ENCODE measurements around the gene IPO9.
"Not testable (repeated sequence)": the region's sequence is repeated elsewhere in the genome, so short reads cannot be mapped to it uniquely, and the experiment has no call there.

IPO9 gene

DNA sequence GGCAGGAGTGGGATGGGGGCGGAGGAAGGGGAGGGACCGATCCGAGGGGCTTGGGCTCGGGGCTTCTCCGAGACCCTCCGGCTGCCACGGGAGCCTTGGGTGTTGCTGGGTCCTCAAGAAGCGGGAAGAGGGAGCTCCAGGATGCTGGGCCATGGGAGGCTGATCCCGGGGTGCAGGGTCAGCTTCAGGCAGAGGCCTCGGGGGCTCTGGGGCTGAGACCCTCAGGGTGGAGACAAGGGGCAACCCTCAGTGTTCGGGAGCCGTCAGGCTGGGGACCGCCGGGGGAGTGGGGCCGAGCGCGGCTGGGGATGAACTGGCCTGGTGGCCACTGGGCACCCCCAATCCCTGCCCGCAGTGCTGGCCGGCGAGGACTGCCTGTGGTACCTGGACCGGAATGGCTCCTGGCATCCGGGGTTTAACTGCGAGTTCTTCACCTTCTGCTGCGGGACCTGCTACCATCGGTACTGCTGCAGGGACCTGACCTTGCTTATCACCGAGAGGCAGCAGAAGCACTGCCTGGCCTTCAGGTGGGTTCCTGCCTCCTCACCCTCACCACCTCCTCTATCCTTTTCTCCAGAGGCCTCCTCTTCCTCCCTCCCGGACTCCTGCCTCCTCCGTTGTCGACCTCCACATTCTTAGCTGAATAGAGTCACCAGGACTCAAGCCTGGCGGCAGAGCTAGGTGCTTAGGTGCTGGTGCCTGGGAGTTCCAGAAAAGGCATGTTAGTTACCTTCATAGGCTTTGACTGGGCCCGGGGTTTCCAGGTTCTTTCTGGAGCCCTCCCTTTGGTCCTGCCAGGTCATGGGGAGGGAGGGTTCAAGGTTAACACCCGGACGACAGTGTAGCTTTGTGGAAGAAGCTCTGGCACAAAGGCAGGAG, 60.4 kb downstream of the IPO9 start:
- no peak for DNase-seq

DNA sequence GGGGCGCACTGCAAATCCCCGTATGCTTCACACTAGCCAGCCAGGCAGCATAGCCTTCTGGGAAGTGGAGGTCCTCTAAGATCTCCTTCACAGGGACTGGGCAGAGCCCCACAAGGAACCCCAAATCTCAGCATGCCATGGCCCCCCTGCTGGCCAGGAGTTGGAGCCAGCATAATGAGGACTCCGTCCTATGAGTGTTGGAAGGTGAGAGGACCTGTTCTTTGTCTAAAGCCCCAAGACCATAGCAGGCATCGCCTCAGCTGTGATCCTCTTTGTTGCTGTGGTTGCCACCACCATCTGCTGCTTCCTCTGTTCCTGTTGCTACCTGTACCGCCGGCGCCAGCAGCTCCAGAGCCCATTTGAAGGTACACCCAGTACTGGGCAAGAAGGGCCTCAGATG, 61.3 kb downstream of the IPO9 start:
- DNase-seq, result no peak

DNA sequence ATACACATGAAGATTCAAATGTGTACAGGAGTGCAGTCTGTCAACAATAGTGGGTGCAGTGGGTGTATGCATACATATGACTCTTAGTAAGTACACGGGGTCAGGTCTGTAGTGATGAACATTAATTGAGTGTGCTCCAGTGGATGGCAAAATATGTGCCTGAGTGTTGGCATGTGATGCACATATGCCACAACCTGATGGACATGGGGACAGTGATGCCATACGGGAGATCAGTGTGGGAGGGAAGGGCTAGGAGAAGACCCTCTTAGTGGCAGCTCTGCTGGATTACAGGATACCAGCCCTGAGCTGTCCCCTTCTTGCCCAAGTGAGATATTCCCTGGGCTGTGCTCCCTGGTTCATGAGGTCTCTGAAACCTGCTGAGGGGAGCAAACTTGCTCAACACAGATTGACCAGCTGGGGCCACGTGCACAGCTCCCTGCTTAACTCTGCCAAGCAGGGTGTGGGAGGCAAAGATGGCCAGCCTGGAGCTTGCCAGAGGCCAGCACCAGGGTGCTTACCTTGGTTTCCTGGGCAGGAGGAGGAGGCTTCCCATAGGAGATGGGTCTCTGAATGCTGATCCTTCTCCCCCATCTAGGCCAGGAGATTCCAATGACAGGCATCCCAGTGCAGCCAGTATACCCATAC, 62.0 kb downstream of the IPO9 start:
- DNase-seq, result no peak

DNA sequence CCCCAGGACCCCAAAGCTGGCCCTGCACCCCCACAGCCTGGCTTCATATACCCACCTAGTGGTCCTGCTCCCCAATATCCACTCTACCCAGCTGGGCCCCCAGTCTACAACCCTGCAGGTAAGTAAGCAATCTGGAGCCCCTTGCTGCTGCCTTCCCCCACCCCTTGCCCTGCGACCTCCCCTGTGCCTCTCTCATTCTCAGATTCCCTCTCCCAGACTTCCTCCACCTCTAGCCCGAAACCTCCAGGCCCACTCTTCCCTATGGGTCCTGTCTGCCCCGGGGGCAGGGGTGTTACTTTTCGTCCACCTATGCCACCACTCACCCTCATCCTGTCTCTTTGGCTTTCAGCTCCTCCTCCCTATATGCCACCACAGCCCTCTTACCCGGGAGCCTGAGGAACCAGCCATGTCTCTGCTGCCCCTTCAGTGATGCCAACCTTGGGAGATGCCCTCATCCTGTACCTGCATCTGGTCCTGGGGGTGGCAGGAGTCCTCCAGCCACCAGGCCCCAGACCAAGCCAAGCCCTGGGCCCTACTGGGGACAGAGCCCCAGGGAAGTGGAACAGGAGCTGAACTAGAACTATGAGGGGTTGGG, 62.6 kb downstream of the IPO9 start:
- no peak for DNase-seq

DNA sequence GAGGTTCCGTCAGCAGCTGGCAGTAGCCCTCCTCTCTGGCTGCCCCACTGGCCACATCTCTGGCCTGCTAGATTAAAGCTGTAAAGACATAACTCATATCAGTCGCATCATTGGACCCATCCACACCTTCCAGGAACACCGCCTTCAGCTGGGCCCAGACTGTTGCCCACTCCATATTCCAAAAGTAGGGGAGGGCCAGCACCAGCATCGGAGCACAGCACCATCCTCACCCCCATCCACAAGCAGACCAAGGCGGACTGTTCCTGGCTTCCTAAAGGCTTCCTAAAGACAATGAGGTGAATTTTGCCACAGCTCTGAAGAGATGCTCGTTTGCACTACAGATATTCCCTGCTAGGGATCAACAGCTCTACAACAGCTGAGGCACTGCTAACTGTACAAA, 63.3 kb downstream of the IPO9 start:
- no peak for DNase-seq

DNA sequence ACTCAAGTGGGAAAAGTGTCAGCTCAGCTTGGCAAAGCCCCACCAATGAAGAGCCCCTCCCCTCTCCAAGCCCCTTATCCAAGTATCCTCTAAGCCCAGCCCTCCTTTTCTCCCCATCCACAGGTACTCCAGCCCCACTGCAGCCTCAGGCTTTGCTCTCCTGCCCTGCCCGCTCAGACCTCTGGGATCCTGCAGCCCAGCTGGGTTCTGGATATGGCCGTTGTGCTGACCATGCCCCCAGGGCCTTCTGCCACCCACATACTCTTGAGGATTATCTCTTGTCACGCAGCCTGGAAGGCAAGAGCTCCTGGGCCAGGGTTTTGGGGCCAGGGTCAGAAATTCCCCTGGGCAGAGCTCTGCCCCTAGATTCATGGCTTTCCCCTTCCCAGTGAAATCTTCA, 64.5 kb downstream of the IPO9 start:
- no peak for DNase-seq

DNA sequence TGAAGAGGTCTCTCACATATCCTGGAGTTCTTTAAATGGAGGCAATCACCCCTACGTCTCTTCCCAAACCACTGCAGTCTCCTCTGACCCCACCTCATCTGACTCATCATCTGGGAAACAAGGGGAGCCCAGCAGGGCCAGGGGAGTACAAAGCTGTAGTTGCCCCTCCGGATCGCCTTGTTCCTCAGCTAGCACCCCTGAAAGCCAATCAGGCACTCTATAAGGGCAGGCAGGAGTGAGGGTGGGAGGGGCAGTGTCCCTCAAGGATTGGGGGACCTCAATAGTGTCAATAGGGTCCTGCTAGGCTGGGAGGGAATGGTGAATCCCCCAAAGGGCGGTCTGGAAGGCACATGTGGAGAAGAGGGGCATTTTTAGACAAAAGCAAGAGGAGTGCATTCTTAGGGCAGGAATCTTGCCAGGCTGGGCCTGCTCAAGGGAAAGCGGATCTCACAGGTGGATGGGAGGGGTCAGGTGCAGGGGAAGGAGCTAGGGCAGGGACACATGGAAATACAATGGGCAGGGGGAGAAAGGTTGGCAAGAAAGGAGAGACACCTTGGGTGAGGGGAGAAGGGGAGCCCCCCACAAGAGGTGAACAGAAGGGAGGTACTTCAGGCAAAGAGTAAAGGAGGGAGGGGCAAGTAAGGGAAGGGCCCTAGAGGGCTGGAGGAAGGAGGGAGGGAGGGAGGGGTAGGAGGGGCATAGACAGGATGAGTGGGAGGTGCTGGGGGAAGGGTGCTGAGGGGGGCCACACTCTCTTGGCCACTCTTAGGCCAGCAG, 65.6 kb downstream of the IPO9 start:
- DNase-seq, result no peak

DNA sequence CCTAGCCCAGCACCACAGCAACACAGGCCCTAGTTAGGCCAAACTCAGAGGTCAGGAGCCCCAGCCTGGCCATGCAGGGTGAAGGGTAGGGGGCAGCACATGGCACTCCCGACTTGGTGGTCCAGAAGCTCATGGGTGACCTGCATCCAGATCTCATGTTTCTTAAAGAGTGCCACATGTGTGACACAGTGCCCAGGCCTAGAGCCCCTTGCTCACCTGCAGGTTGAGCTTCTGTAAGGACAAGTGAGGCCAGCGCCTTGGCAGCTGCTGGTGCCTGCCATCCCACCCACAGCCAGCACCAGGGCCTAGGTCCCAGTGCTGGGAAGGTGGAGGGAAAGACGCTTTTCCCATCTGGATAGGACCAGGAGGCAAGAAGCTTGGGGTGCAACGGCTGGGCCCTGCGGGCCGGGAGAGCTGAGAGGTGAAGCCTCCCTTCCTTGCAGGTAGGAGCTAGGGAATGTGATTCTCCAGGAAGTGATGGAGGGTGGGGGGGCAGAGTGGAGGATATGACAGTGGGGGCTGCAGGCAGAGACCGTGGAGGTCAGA, 66.2 kb downstream of the IPO9 start:
- no peak for DNase-seq

DNA sequence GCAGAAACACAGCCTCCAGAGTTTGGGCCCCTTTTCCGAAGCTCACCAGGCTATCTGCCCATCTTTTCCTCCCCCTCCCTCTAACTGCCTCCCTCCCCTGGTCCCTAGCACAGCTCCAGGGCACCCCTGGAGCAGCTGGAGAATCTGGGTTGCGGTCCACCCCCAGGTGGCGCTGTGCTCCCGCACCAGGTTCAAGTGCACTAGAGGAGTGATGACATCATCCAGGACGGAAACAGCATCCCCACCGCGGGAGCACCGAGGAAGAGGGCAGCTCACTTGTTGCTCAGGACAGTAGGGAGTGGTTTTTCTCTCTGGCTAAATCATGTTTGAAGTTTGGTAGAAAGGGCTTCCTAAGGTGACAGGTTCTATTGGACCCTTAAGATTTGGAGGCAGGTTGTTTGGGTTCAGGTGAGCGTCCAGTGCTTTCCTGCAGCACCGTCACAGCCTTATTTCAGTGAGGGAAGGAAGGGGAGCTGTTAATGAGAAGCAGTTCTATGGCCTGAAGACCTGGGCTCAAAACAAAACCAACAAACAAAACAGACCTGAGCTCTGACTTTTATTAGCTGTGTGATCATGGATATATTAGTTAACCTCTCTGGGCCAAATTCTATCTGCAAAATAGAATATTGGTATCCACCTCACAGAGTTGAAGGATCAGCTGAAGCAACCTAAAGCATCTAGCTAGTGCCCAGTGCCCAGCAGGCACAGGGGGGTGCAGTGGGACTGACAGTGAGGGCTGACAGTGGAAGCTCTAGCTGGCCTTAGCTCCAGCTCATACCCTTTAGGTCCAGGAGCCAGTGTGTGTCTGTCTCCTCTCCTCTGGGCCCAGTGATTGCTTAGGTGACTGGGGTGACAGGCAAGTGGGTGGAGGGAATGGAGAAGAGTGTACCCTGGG, 67.2 kb downstream of the IPO9 start:
- peak; percentile 71 for DNase-seq

DNA sequence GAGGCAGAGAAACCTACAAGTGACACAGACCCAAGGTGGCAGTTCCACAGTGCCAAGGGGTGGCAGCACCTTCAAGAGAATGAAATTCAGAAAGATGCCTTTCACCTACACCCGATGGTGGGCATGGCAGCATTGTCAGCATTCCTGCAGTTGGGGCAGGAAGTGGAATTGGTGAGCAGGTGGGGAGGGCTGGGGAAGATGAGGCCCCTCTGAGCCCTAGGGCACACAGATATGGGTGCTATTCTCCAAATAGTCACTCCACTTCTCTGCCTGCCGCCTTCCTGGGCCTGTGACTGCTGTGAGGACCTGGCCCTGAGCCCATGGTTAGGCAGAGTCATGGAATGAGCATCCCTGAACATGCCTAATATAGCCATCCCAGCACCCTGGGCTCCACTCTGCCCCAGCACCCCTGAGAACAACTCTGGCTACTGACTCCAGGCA, 68.0 kb downstream of the IPO9 start:
- no peak for DNase-seq

DNA sequence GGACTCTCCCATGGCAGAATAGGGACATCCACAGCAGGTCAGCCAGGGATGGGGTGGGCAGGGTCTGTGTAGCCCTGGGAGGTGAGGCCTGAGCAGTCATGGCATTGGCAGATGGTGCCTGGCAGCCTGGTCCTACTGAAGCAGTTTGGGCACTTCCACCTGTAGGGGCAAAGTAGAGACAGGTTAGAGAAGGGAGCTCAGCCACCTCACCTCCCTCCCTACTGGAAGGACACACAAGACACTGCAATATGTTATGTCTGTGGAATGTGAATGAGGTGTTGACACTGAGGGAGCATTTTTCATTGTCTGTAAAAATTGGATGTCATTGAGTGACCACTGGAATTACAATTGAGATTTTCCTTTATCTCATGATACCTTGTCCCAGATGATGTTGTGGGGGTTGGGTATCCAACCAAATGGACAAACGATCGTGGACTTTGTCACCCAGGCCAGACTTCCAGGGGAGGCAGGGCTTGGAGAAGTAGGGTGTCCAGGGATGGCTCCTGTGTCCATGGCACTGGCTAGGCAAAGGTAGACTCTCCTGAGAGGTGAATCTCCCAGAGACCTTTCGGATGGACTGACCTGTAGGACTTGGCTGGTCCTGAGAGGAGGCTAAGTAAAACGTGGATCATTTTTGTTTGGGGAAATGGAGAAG, 69.4 kb downstream of the IPO9 start:
- DNase-seq, result no peak

DNA sequence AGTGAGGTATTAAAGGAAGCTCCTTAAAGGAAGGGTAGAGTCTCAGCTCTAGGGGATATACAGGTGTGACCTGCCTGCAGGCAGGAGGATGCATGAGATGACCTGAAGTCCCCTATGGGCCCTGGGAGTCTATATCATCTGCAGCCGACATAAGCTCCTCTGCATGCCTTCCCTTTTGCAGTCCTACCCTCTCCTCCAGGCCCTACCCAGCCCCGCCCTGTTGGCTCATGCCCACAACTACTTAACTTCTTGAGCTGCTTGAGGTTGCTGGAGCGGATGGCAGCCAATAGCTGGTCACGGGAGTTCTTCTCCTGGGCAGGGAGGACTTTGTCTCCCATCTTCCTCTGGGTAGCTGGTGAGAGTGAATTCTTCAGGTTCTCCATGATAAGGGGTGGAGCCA, 70.0 kb downstream of the IPO9 start:
- DNase-seq, result no peak

DNA sequence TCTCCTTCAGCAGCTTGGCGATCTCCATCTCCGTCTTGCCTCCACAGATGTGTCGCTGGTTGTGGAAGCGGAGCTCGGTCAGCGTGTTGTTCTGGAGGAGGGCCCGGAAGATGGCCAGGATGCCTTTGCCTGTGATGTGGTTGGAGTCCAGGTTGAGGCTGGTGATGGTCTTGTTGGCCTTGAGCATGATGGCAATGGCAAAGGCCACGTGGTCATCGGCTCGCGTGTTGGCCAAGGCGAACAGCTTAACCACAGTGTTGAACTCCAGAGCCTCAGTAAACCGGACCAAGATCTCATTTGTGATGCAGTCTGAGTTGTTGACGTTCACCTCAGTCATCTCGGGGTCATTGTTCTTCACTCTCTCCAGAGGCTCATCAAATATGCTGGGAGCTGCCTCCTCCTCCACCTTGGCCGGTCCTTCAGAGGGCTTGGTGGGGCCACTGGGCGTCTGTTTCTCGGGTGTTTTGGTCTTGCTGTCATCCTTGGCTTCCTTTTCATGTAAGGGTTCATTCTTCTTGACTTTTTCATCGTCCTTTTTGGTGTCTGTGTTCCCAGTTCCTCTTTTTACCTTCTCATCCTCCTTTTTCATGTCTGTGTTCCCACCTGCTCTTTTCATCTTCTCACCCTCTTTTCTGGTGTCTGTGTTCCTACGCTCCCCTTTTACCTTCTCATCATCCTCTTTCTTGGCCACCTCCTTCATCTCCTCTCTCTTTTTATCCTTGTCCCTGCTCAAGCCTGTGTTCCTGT, 70.9 kb downstream of the IPO9 start:
- DNase-seq, result no peak

DNA sequence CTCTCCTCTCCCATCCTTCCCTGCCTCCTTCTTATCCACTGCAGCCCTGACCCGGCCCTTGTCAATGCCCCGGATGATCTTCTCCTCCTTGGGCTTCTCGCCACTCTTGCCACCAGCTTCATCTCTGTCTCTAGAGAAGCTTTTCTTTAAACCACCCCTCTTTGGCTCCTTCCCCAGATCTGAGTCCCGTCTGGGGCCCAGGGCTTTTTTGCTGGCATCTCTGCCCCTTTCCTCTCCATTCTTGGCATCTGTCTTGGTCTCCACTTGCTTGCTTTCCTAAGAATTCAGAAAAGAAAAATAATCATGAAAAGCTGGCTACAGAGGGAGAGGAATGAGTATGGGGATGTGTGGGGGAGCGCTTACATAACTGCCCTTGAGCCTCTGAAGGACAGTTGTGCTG, 71.5 kb downstream of the IPO9 start:
- DNase-seq, result no peak

DNA sequence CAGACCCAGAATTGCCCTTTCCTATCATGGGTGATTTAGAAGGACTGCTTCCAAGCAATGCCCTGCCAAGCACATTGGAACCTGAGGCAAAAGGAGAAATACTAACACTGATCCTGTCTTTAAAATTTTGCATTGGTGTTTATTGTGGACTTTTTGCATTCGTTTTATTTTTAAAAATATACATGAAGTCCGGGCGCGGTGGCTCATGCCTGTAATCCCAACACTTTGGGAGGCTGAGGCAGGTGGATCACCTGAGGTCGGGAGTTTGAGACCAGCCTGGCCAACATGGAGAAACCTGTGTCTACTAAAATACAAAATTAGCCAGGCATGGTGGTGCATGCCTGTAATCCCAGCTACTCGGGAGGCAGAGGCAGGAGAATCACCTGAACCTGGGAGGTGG, 72.1 kb downstream of the IPO9 start:
- not testable (repeated sequence) for DNase-seq

DNA sequence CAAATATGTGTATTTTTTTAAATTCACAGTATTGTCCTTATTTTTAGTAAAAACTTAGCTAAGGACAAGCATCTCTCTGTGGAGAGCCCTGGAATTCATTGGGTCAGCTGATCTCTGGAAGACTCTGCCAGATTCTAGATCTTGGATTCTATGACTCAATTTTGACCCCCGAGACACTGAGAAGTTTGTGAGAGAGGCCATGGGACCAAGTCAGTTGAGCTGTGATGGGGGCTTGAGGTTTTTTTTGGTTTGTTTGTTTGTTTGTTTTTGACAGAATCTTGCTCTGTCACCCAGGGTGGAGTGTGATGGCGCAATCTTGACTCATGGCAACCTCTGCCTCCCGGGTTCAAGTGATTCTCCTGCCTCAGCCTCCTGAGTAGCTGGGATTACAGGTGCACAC, 73.2 kb downstream of the IPO9 start:
- no peak for DNase-seq

DNA sequence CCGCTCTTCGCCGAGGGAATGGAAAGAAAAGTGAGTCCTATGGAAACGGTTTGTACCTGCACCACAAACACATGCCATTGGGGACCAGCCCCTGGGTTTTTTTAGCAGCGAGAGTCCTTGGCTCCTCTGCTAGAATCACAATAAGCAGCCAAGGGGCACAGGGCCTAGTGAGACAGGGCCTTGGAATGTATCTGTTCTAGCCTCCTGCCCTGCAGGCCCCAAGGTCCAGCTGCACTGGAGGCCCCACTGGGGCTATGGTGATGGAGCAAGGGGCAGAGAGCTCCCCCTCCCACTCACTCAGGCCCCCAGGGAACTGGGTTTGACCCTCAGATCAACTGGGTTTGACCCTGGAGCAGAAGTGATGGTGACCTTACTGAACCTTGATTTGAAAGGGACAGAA, 74.2 kb downstream of the IPO9 start:
- DNase-seq, result no peak

DNA sequence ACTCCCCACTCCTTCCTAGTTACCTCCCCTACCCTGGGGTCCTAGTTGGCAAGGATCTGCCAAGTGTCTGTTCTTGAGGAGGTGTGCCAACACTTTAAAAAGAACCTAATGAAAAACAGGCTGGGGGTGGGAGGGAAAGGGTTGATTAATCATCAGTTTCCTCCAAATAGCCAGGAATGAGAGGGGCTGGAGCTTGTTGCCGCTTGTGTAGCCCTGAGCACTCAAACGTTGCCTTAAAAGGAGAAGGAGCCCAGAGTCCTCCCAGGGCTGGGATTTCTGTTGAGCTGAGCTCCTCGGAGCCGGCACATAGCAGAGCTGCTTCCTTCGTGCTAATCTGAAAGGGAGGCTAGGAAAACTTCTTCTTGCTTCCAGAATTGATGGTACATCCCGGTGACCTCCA, 75.6 kb downstream of the IPO9 start:
- DNase-seq, result no peak

DNA sequence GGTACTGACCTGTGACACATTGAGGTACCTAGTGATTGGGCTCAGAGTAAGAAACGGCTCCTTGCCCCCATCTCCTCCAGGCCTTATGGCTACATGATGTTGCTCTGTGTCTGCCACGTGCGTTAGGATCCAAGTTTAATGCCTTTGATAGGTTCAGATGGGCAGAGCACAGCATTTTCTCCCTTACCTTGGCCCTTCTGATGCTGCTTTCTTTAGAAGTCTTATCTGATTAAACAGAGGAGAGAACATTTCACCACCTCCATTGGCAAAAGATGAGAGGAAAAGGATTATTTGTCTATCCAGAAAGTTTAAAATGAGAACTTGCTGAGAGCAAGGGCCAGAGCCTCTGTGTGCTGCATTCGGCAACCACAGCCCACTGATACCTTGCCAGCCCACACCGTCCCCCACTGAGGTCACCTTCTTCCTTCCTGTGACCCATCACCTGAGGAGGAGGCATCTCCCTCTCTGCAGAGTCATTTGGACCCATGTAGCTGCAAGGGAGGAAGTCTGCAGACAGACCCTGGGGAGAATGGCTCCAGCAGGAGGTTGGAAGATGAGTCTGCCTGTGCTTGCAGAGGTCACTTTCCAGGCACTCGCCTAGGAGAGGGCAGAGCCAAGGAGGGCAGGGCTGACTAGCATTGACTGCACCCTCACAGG, 76.4 kb downstream of the IPO9 start:
- DNase-seq, result no peak

DNA sequence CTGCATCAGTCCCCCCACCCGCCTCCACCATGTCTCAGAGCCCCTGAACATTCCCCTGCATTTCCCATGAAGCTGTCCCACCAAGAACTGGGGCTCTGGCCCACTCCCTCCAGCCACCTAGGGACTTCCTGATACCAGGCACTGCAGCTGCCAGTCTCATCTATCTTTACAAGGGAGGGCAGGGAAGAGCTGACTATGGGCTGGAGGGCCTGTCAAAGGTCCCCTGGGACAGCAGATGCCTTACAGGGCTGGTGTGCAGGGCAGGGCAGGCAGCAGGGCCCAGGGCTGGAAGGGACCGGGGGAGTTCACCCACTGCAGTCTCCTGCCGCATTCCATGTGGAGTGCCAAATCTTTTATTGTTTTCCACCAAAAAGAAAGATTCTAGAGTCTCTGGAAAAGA, 77.4 kb downstream of the IPO9 start:
- no peak for DNase-seq
